K562 (cell line): ENCODE data around the gene PTTG1IP. TPM values are rescaled to one million over a fixed set of nuclear protein-coding genes. Genes with fewer than 3 reads are reported as not detected.

ENCODE experiments used
- CBFB ChIP-seq: sonication (generic); formaldehyde crosslinking; IDR thresholded peaks from 2 replicates; pipeline ENCODE4 v1.4.0; 2020; ENCODE audit warnings: mild to moderate bottlenecking, missing genetic modification reagents
- CBX1 ChIP-seq: sonication (generic); IDR thresholded peaks from 2 replicates; pipeline ENCODE4 v1.6.1; 2016; ENCODE audit warnings: antibody characterized with exemption, low read depth, mild to moderate bottlenecking
- CXXC5 ChIP-seq: fragments of 250-450 bp; sonication (Bioruptor Pico); IDR thresholded peaks from 2 replicates; pipeline ENCODE4 v1.8.0; 2022; ENCODE audit warnings: inconsistent platforms, mild to moderate bottlenecking, moderate library complexity
- ELF2 ChIP-seq: fragments of 250-450 bp; sonication (Bioruptor Pico); IDR thresholded peaks from 2 replicates; pipeline ENCODE4 v1.5.0; 2021; ENCODE audit warnings: mild to moderate bottlenecking
- ESRRA ChIP-seq: fragments of 450-650 bp; IDR thresholded peaks from 2 replicates; pipeline ENCODE4 v1.6.1; 2014; ENCODE audit warnings: low read depth, mild to moderate bottlenecking, moderate library complexity, borderline replicate concordance
- HDAC1 ChIP-seq, 2 experiments: fragments of 450-650 bp; IDR thresholded peaks; 2 replicates each; pipeline ENCODE4 v1.6.1; 2016 to 2017; ENCODE audit warnings: inconsistent platforms in 1 of 2, mild to moderate bottlenecking in 1 of 2, moderate library complexity in 1 of 2
- HMG20A ChIP-seq: fragments of 450-650 bp; formaldehyde crosslinking; conservative IDR thresholded peaks from 2 replicates; pipeline ENCODE4 v1.4.0; 2020; ENCODE audit warnings: mild to moderate bottlenecking, mixed read lengths
- HMGN3 ChIP-seq: IDR thresholded peaks from 2 replicates; pipeline ENCODE4 v1.6.1; 2011; ENCODE audit warnings: borderline replicate concordance, low read depth, mild to moderate bottlenecking, mixed read lengths, low read length; ENCODE audit not compliant: insufficient read length; ENCODE audit errors: extremely low read depth
- MTA3 ChIP-seq: fragments of 450-650 bp; formaldehyde crosslinking; IDR thresholded peaks from 2 replicates; pipeline ENCODE4 v1.6.1; 2017; ENCODE audit warnings: mild to moderate bottlenecking, borderline replicate concordance
- MTF1 ChIP-seq: fragments of 250-450 bp; sonication (Bioruptor Pico); IDR thresholded peaks from 2 replicates; pipeline ENCODE4 v1.9.0; 2021; ENCODE audit warnings: moderate library complexity, mild to moderate bottlenecking, inconsistent platforms, borderline replicate concordance
- SMAD1 ChIP-seq: fragments of 150-350 bp; IDR thresholded peaks from 2 replicates; pipeline ENCODE4 v1.6.1; 2014; ENCODE audit warnings: low read length, low read depth; ENCODE audit not compliant: partially characterized antibody
- TBP ChIP-seq: optimal IDR thresholded peaks from 2 replicates; pipeline ENCODE3; 2011; ENCODE audit warnings: low read depth, low read length, improper control_type of control experiment
- ZBTB17 ChIP-seq: fragments of 450-650 bp; formaldehyde crosslinking; IDR thresholded peaks from 2 replicates; pipeline ENCODE4 v1.4.0; 2020; ENCODE audit warnings: mild to moderate bottlenecking
- ZFX ChIP-seq: sonication (generic); formaldehyde crosslinking; IDR thresholded peaks from 2 replicates; pipeline ENCODE4 v1.8.0; 2022; ENCODE audit warnings: mild to moderate bottlenecking, missing genetic modification reagents, moderate library complexity
- ZSCAN32 ChIP-seq: fragments of 450-650 bp; formaldehyde crosslinking; IDR thresholded peaks from 2 replicates; pipeline ENCODE4 v1.4.0; 2020; ENCODE audit warnings: mild to moderate bottlenecking, moderate library complexity
- polyA plus RNA-seq, 8 experiments: library from polyadenylated mRNA; depleted of rRNA in 4 of 8; stranded (reverse) in 5 of 8; unstranded in 3 of 8; fragments of >200 nt; fragmentation: Nextera tagmentation in 2 of 8; fragmentation: Illumina TruSeq in 1 of 8; extraction: Ambion mirVana in 2 of 8; extraction: Trizol in 1 of 8; gene quantifications; 2 replicates each; pipeline versions ENCODE4 v1.2.1 to v1.2.3, GENCODE V29; 2011 to 2014; ENCODE audit warnings: inconsistent platforms in 1 of 8, missing spikeins in 1 of 8
- total RNA-seq, 7 experiments: library from RNA; depleted of rRNA in 6 of 7; stranded (reverse); fragments of >200 nt in 6 of 7; fragmentation: Illumina TruSeq in 2 of 7; extraction: Trizol in 2 of 7; gene quantifications; 2 replicates each; pipeline versions ENCODE4 v1.2.1 to v1.2.3, GENCODE V29; 2011 to 2021; ENCODE audit warnings: low replicate concordance in 1 of 7
- TF ChIP-seq, protein P1 (sequence below): fragments of 450-650 bp; IDR thresholded peaks from 2 replicates; pipeline ENCODE4 v1.6.1; 2014; ENCODE audit warnings: low read depth, mild to moderate bottlenecking, moderate library complexity, borderline replicate concordance
- TF ChIP-seq, protein P2 (sequence below): fragments of 250-450 bp; sonication (Bioruptor Pico); IDR thresholded peaks from 2 replicates; pipeline ENCODE4 v1.4.0; 2020; ENCODE audit warnings: mild to moderate bottlenecking, moderate library complexity, borderline replicate concordance
- TF ChIP-seq, protein P3 (sequence below): sonication (generic); formaldehyde crosslinking; IDR thresholded peaks from 2 replicates; pipeline ENCODE4 v1.8.0; 2022; ENCODE audit warnings: mild to moderate bottlenecking, missing genetic modification reagents
- TF ChIP-seq, protein P4 (sequence below): sonication (generic); formaldehyde crosslinking; IDR thresholded peaks from 2 replicates; pipeline ENCODE4 v1.9.0; 2022; ENCODE audit warnings: mild to moderate bottlenecking, missing genetic modification reagents
- TF ChIP-seq, protein P5 (sequence below): fragments of 200-800 bp; sonication (Bioruptor generic); IDR thresholded peaks from 2 replicates; pipeline ENCODE4 v1.6.1; 2017; ENCODE audit warnings: missing genetic modification characterization, missing compliant biosample characterization

The PTTG1IP gene
- total and polyA plus RNA-seq, 9 of the 15 experiments (the other 6 are each of a cell fraction or from before 2014, with no cell fraction given), result 5.0 to 99.3 (median 82.4) TPM

DNA sequence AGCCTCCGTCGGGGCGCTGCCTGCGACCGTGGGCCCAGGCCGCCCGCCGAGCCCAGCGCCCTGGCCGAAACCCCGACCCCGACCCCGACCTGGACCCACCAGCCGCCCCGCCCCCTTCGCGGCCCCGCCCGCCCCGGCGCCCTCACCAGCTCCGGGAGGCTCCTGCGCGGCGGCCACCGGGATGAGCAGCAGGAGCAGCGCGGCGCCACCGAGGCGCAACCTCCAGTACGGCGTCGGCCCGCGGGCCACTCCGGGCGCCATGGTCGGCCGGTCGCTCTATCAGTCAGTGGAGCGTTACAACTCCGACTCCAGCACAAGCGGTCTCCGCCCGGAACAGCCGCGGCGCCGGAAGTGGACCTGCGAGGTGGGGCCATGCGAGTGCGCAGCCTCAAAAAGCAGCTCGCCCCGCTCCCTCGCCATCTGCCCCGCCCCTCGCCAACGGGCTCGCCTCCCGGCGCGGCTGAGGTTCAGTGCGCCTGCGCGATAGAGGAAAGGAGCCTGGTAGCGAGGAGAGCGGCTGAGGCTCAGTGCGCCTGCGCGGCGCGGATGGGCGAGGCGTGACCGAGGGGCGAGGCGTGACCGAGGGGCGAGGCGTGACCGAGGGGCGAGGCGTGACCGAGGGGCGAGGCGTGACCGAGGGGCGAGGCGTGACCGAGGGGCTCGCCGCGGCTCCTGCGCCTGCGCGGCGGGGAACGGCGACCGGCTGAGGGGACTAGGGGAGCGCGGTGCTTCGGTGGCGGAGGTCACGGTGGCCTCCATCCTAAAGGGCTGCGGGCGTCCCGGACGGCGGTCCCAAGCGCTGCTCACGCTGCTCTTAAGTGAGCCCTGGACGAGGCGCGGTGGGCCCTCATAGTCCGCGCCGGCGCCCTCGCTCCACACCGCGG lies at the start of gene PTTG1IP (continued):
- TF ChIP-seq, protein P1, sequence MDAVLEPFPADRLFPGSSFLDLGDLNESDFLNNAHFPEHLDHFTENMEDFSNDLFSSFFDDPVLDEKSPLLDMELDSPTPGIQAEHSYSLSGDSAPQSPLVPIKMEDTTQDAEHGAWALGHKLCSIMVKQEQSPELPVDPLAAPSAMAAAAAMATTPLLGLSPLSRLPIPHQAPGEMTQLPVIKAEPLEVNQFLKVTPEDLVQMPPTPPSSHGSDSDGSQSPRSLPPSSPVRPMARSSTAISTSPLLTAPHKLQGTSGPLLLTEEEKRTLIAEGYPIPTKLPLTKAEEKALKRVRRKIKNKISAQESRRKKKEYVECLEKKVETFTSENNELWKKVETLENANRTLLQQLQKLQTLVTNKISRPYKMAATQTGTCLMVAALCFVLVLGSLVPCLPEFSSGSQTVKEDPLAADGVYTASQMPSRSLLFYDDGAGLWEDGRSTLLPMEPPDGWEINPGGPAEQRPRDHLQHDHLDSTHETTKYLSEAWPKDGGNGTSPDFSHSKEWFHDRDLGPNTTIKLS, result peak; percentile 50; the same call in 1 of the 2 replicates
- TF ChIP-seq MTA3, result peak; percentile 85; the same call in 1 of the 2 replicates
- no peak for TF ChIP-seq CBFB (CRISPR knock-in tag)
- TF ChIP-seq CXXC5 (CRISPR knock-in tag), result peak; percentile 86
- TF ChIP-seq SMAD1, result peak; percentile 17
- TF ChIP-seq, protein P2, sequence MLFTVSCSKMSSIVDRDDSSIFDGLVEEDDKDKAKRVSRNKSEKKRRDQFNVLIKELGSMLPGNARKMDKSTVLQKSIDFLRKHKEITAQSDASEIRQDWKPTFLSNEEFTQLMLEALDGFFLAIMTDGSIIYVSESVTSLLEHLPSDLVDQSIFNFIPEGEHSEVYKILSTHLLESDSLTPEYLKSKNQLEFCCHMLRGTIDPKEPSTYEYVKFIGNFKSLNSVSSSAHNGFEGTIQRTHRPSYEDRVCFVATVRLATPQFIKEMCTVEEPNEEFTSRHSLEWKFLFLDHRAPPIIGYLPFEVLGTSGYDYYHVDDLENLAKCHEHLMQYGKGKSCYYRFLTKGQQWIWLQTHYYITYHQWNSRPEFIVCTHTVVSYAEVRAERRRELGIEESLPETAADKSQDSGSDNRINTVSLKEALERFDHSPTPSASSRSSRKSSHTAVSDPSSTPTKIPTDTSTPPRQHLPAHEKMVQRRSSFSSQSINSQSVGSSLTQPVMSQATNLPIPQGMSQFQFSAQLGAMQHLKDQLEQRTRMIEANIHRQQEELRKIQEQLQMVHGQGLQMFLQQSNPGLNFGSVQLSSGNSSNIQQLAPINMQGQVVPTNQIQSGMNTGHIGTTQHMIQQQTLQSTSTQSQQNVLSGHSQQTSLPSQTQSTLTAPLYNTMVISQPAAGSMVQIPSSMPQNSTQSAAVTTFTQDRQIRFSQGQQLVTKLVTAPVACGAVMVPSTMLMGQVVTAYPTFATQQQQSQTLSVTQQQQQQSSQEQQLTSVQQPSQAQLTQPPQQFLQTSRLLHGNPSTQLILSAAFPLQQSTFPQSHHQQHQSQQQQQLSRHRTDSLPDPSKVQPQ (CRISPR knock-in tag), result no peak
- peak; percentile 78 for TF ChIP-seq HMGN3
- TF ChIP-seq ESRRA, result peak; percentile 59
- TF ChIP-seq ZSCAN32, result no peak
- TF ChIP-seq, protein P3, sequence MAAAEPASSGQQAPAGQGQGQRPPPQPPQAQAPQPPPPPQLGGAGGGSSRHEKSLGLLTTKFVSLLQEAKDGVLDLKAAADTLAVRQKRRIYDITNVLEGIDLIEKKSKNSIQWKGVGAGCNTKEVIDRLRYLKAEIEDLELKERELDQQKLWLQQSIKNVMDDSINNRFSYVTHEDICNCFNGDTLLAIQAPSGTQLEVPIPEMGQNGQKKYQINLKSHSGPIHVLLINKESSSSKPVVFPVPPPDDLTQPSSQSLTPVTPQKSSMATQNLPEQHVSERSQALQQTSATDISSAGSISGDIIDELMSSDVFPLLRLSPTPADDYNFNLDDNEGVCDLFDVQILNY (CRISPR knock-in tag), result peak; percentile 91; the same call in 1 of the 2 replicates
- no peak for TF ChIP-seq MTF1 (CRISPR knock-in tag)
- TF ChIP-seq ELF2 (CRISPR knock-in tag), result 0 out of 2 replicates have a peak, but pooled peaks have one; percentile 36
- peak; percentile 85; the same call in 1 of the 2 replicates for TF ChIP-seq ZFX (CRISPR knock-in tag)
- peak; percentile 78 for TF ChIP-seq ZBTB17 (CRISPR knock-in tag)
- TF ChIP-seq, protein P4, sequence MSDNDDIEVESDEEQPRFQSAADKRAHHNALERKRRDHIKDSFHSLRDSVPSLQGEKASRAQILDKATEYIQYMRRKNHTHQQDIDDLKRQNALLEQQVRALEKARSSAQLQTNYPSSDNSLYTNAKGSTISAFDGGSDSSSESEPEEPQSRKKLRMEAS (CRISPR knock-in tag), result peak; percentile 94
- peak in 1 of 2 experiments; percentile 45; a peak in 2 of 4 replicates for TF ChIP-seq HDAC1 (IDR thresholded peaks at IDR 0.05)
- TF ChIP-seq TBP, result peak; percentile 70
- TF ChIP-seq, protein P5, sequence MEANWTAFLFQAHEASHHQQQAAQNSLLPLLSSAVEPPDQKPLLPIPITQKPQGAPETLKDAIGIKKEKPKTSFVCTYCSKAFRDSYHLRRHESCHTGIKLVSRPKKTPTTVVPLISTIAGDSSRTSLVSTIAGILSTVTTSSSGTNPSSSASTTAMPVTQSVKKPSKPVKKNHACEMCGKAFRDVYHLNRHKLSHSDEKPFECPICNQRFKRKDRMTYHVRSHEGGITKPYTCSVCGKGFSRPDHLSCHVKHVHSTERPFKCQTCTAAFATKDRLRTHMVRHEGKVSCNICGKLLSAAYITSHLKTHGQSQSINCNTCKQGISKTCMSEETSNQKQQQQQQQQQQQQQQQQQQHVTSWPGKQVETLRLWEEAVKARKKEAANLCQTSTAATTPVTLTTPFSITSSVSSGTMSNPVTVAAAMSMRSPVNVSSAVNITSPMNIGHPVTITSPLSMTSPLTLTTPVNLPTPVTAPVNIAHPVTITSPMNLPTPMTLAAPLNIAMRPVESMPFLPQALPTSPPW (CRISPR knock-in tag), result peak; percentile 78
- no peak for TF ChIP-seq HMG20A
- 0 out of 2 replicates have a peak, but pooled peaks have one; percentile 53 for TF ChIP-seq CBX1
